Measurements from ENCODE around the gene MBD2.

MBD2 gene

GRCh38 chr18:54202851-54203250, 21.6 kb downstream of the MBD2 start:
- no peak for DNase-seq

DNA sequence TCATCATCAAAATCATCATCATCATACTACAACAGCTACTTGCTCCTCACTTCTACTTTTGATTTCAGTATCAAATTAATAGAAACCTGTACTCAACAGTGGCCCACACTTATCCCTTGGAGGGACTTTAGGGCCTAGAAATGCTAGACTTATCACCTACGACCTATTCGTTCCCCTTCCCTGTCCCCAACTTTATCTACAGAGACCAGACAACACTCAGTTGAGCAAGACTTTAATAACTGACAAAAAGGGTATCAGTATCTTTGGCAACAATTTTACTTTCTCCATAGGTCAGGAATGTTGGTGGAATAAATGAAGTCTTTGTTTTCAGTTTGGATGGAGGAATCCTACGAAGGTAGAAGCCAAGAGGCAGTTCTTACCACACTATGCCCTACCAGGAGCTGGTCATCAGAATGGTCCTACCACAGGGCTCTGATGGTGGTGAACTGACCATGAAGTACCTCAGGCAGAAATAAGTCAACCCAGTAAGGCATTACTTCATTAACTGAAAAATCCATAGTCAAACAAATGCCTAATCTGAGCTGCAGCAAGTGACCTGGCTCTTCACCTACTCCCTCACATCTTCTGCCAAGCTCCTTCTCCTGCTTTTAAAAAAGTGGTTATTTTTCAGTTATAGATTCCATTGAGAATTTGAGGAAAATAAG, 26.6 kb downstream of the MBD2 start:
- DNase-seq, result no peak

DNA sequence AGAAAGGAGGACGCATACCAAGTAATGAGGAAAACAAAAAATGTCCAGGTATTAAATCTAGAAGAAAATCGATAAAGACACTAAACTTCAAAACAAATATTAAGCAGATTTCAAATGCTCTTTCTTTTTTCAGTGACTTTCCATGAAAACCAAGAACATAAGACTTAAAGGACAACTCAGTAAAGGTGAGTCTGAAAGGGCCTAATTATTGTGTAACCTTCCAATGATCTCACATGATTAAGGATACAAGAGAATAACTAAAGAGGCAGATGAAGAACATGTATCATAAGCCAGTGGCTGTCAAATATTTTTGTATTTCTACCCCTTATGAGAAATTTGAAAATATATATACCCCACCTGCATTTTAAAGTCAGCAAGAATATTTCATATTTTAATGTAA, 30.7 kb downstream of the MBD2 start:
- no peak for DNase-seq

DNA sequence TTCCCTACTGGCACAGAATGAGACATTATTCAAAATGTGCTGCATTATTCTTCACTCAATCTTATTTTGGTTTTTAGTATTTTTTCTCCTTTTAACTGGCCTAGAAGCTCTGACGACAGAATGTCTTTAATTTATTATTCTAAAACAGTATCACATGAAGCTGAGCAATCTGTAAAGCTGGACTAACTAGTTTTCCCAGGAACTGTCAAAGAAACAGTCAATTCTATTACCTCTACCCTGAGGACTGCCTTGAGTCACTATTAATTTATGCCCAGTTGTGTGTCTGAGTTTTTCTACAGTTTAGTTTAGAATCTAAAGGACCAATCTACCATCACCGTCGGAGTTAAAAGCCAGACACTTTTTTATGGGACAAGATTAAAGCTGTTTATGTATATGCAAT, 31.6 kb downstream of the MBD2 start:
- no peak for DNase-seq

DNA sequence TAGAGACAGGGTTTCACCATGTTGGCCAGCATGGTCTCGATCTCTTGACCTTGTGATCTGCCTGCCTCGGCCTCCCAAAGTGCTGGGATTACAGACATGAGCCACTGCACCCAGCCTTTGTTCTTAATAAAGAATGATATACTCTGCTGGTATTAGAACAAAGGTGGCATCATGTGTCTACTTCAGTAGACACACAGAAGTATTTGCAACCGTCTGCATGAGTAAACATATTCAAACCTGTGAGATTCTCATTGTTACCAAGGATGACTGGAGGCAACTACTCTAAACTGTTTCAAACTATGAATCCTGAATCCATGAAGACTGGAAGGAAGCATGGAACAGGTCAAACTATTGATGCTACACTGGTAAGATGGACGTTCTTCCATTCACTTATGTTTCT, 32.1 kb downstream of the MBD2 start:
- DNase-seq, result no peak

DNA sequence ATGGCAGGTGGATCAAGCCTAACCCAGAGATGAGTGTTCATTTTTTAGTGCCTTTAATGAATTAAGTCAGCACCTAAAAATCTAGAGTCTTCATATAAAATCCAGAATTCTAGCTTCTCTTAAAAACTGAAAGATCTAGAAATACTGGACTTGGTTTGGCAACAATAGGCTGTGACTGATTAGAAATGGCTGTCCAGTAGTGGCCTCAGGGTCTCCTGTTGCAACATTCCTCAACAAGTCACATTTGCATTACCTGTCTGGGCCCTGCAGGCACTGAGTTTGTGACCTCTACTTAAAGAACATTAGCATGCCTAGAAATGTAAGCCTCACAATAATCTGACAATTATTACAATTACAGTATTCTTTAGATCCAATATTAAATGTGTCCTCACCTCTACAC, 33.1 kb downstream of the MBD2 start:
- DNase-seq, result no peak

- DNase-seq, result no peak
These were observed 37.1 kb downstream of the MBD2 start for GRCh38 chr18:54187372-54187771.

- no peak for DNase-seq
These were observed 39.6 kb downstream of the MBD2 start for GRCh38 chr18:54184836-54185235.

DNA sequence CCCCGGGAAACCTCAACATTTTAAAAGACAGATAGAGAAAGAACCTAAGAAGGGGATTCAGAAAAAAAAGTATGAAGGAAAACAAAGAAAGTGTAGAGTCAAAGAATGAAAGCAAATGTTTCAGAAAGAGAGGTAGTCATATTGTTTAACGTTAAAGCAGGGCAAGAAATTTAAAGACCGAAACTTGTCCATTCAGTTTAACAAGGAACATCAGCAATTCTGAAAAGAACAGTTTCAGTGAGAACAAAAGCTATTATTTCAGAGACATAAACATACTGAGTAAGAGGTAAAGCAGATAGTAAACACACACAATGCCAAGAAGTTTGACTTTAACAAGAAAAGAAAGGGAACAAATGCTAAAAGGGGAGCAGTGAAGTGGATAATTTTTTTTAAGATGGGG, 41.1 kb downstream of the MBD2 start:
- DNase-seq, result no peak

DNA sequence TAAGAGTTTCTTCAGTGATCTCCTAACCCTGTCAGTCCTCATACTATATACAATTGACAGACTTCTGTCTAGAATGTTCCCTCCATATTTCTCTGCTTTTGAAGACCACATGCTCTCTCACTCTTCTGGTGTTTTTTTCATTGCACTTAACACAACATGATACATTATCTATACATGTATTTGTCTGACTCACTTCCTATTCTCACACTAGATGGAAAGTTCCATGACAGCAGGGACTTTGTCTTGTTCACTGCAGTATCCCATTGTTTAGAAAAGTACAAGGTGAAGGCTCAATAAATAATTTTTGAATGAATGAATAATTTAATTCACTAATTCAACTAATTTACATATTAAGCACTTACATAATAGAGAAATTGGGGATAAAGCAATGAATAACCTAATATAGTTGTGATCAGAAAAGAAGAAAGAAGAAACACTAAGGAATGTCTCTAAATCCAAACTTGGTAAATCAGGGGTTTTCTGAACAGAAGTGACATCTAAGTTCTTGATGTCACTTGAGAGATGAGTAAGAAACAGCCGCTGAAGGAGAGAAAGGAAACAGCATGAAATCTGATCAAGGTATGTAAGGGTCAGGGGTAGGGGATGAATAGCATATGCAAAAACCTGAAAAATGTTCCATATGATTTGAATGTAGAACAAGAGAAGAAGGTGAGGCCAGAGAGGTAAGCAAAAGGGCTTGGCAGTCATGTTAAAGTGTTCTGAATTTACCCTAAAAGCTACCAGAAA, 42.4 kb downstream of the MBD2 start:
- no peak for DNase-seq

- peak in 1 of 56 donors; percentile 20 for DNase-seq
These were observed 50.4 kb downstream of the MBD2 start for GRCh38 chr18:54173980-54174630.

DNA sequence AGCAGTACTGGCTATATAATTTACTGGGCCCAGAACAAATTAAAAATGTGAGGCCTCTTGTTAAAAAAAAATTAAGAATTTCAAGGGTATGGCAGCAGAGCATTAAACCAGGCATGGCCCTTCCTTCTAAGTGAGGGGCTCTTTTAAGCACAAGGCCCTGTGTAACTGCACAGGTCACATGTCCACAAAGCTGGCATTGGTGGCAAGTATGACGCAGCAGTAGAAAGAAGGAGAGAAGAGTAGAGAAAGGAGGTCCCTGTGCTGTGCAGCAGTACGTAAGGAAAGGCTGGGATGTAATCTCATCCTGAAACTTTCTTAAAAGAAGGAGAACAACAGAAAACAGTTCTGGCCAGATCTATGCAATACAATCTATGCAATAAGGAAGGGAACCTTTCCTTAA, 51.2 kb downstream of the MBD2 start:
- DNase-seq, result peak in 8 of 56 donors; percentile 1 to 28 (median 4)

DNA sequence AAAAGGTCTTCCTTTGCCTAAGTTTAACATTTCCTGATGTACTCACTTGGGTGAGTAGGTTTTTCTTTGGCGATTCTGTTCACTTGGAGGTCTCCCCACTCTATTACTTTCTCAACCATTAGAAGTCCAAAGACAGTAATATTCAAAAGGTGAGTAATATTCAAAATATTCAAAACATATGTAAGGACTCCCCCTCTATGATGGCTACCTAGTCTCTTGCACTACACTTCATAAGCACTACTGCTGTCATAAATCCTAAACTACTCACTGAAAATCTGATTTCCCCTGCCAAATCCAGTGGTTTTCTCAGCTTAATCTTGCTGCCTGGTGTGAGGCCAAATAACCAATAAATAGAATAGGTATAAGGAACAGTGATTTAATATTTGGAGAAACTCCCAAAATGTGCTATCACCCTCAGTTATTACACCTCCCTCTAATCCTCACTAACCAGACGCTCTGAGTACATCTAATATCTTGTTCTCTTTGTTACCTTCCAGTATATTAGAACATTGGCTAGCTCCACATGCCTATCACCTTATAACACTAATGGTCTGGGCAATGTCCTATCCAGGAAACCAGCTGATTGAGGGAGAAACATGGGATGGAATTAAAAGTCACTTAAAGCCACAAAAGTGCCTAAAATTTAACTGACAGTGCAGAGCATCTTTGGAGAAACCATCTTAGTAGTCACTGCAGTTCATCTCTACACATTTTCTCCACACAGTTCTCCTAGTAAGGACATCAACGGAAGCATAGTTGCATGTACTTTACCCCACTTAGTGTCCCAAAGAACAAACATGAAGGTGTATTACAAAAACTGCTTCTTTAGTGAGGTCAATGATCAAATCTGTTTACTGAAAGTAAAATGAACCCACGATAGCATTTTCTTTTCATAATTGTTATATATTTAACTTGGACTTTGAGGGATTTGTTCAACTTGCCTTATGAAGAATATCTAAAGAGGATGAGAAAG, 54.8 kb downstream of the MBD2 start:
- no peak for DNase-seq

DNA sequence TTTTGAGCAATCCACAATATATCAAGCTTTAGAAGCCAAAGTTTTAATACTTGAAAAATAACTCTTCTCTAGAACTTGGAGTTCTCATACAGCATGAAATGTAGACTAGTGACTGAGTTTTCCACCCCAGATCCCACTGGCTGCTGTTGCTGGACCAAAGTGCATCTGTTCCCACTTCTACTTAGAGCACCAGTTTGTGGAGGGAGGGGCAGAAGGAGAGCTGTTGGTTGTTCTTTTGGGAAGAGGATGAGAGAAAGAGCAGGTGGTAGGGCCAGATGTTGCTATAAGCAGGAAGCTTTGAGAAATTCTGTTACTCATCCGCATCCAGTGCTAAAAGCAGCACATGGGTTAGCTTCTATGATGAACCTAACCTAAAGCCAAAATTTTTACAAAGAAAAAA, 59.0 kb downstream of the MBD2 start:
- no peak for DNase-seq

GRCh38 chr18:54163453-54163852, 61.0 kb downstream of the MBD2 start:
- no peak for DNase-seq

GRCh38 chr18:54162431-54162830, 62.0 kb downstream of the MBD2 start:
- DNase-seq, result no peak

DNA sequence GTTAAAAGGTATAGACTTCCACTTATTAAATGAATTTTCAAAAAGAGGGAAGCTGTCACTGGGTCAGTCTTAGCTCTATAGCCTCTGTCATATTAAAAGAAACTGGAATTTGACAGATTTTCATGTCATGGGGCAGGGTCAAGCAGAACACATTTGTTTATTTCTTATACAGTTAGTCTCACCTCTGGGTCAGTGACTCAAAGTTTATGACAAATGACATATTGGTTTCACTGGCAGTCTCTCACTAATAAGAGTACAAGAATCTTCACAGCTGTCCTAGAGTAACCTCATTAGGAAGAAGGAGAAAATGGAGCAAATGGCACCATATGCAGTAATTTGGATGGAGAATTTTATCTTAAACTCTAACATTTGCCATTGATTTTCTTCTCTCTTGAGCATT, 63.2 kb downstream of the MBD2 start:
- no peak for DNase-seq

- DNase-seq, result no peak
These were observed 64.6 kb downstream of the MBD2 start for GRCh38 chr18:54159906-54160305.

- DNase-seq, result no peak
These were observed 66.7 kb downstream of the MBD2 start for GRCh38 chr18:54157646-54158385.

- no peak for DNase-seq
These were observed 69.1 kb downstream of the MBD2 start for GRCh38 chr18:54155412-54155811.

DNA sequence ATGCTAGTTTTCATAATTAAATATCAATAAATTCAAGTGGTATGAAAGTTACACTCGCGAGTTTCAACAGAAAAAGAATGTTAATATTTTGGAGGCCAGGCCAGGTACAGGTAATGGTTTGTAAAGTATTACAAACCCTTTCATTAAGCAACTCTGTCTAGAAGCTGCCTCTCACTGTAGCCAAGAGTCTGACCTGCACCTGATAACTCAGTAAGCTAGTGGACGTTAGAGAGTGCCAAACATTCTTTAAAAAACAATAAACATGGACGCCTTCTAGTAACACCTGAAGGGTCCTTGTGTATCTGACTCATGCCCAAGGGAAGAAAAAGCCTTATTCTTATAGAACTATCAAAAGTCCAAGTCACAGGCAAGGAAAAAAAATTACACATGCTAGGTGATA, 70.2 kb downstream of the MBD2 start:
- no peak for DNase-seq
